CD4-positive, alpha-beta T cell treated with Interleukin-21 for 1 hour (primary cell): ENCODE results near the gene PRPF38A.
A peak's percentile ranks its signal among the peaks of the same experiment; 100 is the strongest.

Source experiments
- DNase-seq: peaks from one replicate; pipeline ENCODE4 v3.0.0-alpha.2; 2020

Gene PRPF38A

DNA sequence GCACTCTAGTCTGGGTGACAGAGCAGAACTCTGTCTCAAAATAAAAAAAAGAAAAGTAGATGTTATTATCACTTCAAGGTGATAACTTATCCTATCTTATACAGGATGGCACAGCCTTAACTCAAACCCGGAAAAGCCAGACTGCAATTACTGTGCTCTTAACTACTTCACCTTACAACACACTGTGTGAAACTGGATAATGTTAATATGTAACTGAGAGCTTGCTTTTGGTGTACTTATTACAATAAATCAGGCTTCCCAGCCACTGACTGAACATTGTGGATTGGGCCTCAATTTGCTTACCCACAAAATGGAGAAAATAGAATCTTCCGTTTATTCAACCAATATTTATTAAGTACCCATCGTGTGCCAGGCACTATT, 1.6 kb upstream of the PRPF38A start:
- DNase-seq: no peak

DNA sequence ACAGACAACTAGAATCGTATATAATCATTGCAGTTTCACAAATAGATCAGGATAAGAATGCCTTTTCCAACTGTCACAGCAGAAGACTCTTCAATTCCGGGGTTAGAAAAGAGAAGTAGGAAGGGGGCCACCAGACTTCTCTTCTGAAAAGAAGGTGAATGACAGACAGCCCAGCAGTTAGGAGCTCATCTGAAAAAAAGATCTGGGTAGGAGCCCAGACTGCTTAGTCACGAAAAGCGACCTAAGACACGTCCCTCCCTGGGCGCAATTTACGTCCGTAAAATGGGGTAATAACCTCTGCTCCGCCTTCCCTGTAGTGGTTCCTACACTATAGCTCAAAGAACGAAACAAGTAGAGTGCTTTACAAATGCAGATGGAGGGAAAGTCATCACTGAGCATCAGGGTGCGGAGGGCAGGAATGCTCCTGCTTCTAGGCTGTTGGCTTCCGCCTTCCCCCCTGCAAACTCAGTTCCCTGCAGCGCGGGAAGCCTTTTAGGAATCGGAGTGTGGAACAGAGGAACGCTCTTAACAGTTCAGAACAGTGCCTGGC, 761 bp upstream of the PRPF38A start:
- DNase-seq: peak; percentile 65

DNA sequence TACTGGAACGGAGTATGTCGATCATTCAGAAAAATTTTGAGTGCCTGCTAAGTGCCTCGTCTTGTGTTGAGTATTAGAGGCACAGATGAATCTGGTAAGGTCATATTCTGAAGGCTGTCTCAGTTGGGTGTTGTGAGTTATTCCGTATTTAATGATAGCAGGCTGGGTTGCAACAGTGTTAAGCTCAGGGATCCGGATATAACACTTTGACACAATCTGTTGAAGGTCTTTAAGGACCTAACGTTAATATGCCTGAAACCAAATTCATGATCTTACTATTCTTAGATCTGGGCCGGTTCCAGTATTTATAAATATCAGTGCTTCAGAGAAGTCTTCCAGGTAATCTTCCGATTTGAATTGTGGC, 555 bp downstream of the PRPF38A start:
- no peak for DNase-seq

DNA sequence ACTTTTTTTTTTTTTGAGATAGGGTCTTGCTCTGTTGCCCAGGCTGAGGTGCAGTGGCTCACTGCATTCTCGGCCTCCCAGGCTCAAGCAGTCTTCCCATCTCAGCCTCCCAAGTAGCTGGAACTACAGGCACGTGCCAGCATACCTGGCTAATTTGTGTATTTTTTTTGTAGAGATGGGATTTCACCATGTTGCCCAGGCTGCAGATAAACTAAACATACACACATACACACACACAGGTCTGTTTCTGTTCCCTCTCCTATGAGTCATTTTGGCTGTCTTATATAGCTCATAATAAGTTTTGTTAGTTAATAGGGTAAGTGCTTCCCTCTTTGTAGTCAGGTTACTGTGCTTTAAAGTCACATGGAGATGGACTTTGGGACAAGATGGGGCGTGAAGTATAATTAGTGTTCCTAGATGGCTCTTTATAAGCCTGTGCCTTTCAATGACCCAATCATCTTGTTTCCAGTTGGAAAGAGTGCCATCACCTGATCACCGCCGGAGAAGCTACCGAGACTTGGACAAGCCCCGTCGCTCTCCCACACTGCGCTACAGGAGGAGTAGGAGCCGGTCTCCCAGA, 9.1 kb downstream of the PRPF38A start:
- DNase-seq: no peak

- DNase-seq: no peak
Measured at GRCh38 chr1:52414942-52415341, 10.5 kb downstream of the PRPF38A start.

DNA sequence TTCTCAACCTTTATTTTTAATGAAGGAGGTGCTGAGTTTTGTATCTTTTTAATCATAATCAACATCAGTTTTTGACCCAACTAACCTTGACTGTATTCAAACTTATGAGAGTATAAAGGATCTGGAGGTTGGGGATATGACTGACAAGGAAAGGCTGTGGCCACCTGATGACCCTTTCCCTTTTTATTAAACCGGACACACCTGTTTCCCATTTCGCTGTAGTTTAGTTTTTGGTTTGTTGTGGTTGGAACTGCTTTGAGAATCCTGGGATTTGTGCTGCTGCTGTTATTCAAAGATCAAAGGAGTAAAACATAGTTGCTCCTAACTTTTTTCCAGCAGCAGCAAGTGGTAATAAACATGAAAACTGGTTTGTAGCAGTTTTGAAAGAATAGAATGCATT, 12.4 kb downstream of the PRPF38A start:
- no peak for DNase-seq

GRCh38 chr1:52420713-52421112, 16.3 kb downstream of the PRPF38A start:
- DNase-seq: no peak

- DNase-seq: no peak
Measured at GRCh38 chr1:52423055-52423454, 18.7 kb downstream of the PRPF38A start.

DNA sequence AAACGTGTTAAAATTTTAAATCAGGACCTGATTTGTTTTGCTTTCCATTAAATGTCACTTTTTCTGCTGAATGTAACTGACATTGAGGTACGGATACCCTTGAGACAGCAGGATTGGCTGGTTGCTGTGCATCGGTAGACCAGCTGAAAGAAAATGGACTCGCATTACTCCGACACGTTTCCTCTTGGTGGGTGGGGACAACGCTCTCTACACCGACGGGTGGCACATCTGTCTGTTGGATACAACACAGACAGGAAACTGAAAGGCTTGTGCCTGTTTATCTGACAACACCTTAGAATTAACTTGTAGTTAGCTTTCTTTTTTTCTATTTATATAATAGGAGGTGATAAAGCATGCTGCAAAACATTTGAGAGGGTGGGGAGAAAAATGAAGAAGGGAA, 19.4 kb downstream of the PRPF38A start:
- DNase-seq: peak; percentile 87

GRCh38 chr1:52424231-52424636, 19.8 kb downstream of the PRPF38A start:
- peak; percentile 76 for DNase-seq

- DNase-seq: peak; percentile 17
Measured at GRCh38 chr1:52424813-52425212, 20.4 kb downstream of the PRPF38A start.

DNA sequence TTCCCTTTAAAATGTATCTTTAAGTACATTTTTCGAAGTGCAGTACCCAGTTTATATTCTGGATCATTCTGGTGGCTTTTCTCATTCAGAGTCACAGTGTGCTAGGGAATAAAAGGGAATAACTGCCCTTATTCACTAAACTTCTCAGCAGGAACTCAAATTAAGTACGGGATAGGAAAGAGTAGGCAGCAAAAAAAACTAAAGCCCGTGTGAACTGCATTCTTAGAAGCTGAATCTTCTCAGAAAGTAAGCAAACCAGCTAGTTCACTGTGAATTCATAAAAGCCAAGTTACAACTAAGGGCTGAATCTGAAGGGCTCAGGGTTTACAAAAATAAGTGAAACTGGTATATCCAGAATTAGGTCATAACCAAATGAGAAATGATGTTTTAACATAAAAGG, 22.0 kb downstream of the PRPF38A start:
- DNase-seq: no peak

DNA sequence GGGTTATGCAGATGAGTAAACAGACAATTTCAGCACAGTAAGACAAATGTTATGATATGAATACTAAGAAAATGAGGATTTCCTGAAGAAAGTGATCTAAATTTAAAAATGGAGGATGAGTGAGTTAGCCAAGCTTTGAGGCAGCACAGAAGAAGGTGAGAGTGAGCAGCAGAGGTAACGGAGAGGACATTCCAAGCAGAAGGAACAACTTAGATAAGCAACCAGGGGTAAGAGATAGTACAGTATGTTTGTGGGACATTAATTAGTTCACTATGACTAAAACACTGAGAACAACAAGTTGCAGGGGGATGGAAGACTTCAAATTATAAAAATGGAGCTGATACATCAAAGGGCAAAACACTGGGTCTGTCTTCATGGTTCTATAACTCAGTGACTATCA, 22.8 kb downstream of the PRPF38A start:
- no peak for DNase-seq

DNA sequence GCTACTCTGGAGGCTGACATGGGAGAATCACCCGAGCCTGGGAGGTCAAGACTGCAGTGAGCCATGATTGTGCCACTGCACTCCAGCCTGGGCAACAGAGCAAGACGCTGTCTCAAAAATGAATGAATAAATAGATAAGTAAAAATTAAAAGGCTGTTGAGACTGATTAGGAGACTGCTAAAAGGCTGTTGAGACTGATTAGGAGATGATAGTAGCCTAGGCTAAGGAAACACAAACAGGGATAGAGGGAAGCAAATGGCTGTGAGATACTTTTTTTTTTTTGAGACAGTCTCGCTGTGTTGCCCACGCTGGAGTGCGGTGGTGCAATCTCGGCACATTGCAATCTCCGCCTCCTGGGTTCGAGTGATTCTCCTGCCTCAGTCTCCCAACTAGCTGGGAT, 28.4 kb downstream of the PRPF38A start:
- DNase-seq: no peak

DNA sequence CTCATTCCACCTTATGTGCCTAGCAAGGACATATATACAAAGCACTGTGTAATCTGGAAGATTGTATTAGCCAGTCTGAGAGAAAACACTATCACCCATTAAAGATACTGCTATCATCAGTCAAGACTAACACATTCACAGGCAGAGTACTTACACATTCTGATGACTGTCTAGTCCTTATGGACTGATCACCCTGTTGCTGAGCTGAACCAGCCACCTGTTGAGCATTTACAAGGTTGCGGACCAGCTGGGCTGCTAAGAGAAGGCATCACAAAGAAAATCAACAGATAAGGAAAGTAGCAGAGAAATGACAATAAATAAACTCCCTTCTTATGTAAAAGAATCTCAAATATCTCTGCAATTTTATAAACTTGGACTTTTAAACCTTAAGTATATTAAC, 30.8 kb downstream of the PRPF38A start:
- no peak for DNase-seq

- no peak for DNase-seq
Measured at GRCh38 chr1:52435650-52436049, 31.2 kb downstream of the PRPF38A start.

DNA sequence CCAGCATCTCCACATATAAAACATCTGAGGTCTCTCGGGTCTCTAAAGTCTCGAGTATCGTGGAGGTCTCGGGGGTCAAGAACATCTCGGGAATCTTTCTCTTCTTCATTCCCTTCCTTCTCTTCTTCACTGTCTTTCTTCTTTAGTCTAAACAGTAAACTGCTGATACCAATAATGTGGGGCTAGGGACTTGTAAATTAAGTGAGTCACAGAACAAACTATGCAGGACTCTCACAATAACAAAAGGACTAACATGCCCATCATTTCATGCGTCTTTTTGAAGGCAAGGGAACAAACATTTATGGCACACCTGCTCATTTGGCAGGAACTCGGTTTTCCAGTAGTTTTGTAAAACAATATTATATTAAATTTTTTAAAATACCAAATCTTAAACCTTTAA, 32.4 kb downstream of the PRPF38A start:
- no peak for DNase-seq

- DNase-seq: no peak
Measured at GRCh38 chr1:52439976-52440375, 35.6 kb downstream of the PRPF38A start.

GRCh38 chr1:52444463-52444862, 40.1 kb downstream of the PRPF38A start:
- DNase-seq: no peak

GRCh38 chr1:52454127-52454526, 49.7 kb downstream of the PRPF38A start:
- no peak for DNase-seq

DNA sequence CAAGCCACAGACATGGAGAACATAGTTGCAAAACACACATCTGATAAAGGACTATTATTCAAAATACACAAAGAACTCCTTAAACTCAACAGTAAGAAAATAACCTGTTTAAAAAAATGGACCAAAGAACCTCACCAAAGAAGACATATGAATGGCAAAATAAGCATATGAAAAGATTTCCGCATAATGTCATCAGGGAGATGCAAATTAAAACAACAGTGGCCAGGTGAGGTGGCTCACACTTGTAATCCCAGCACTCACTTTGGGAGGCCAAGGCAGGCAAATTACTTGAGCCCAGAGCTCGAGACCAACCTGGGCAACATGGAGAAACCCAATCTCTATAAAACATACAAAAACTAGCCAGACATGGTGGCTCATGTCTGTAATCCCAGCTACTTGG, 50.4 kb downstream of the PRPF38A start:
- DNase-seq: no peak

DNA sequence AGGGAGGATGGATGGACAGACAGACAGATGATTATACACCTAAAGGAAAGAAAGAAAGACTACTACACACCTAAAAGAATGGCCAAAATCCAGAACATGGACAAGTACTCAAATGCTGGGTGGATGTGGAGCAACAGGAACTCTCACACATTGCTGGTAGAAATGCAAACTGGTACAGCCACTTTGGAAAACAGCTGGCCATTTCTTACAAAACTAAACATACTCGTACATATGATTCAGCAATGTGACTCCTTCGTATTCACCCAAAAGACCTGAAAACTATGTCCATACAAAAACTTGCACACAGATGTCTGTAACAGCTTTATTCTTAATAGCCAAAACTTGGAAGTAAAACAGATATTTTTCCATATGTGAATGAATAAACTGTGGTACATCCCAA, 51.3 kb downstream of the PRPF38A start:
- DNase-seq: no peak

DNA sequence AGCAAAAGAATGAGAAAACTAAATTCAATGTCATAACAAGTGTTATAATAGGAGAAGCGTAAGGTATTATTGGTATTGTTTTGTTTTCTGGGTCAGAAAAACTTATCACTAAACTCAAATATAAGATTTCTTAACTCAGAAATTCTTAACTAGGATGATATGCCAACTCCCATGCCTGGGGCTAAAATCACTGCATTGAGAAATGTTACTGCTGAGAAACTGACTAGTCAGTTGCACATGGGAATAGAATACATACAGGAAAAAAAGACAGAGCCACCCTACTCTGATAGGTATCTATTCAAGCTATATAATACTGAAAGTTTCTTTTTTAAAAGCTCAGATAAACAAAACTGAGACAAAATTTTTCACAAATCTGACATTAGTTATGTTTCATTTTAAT, 56.3 kb downstream of the PRPF38A start:
- no peak for DNase-seq

DNA sequence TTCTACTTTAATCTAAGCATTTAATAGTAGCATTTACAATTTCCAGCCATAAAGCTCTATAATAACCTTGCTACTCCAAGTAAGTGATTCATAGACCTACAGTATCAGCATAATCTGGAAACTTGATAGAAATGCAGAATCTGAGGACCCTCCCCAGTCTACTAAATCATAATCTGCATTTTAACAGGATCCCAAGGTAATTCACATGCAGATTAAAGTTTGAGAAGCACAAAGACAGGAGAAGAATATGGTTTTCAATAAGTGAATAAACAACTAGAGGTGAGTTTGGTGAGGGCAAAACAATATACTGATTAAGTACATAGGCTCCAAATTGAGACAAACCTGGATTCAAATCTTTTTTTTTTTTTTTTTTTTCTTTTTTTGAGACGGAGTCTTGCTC, 57.4 kb downstream of the PRPF38A start:
- DNase-seq: no peak

DNA sequence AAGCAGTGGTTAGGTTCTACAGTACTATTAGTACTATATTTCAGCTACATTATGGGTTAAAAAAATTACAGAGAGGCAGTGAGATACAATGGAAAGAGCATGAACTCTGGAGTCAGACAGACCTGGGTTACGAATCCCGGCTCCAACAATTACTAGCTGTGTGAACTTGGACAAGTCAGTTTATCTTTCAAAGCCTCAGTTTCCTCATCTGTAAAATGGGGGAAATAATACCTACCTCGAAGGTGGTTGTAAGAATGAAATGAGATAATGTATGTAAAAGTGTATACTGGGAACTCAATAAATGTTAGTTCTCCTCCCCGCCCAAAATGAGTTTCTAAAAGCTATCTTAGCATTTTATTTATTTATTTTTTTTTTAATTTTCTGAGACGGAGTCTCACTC, 59.5 kb downstream of the PRPF38A start:
- no peak for DNase-seq

GRCh38 chr1:52469108-52469507, 64.7 kb downstream of the PRPF38A start:
- no peak for DNase-seq
